GM12872 (cell line): ENCODE results near the gene HNRNPA0.

Experiments
- CTCF ChIP-seq: IDR thresholded peaks from 3 replicates; pipeline ENCODE4 v1.5.1; 2011; ENCODE audit warnings: low read depth, mild to moderate bottlenecking, low read length, moderate library complexity; ENCODE audit not compliant: insufficient read depth

The HNRNPA0 gene

GRCh38 chr5:137750436-137750835, 3.7 kb downstream of the HNRNPA0 start:
- no peak for TF ChIP-seq CTCF

GRCh38 chr5:137747848-137748247, 6.3 kb downstream of the HNRNPA0 start:
- TF ChIP-seq CTCF, result no peak

GRCh38 chr5:137743031-137743640, 11.0 kb downstream of the HNRNPA0 start:
- TF ChIP-seq CTCF, result peak; percentile 70

GRCh38 chr5:137741718-137742117, 12.4 kb downstream of the HNRNPA0 start:
- TF ChIP-seq CTCF, result no peak

- no peak for TF ChIP-seq CTCF
Measured at GRCh38 chr5:137739737-137740136, 14.4 kb downstream of the HNRNPA0 start.

GRCh38 chr5:137738947-137739346, 15.2 kb downstream of the HNRNPA0 start:
- TF ChIP-seq CTCF, result no peak

GRCh38 chr5:137737349-137738131, 16.6 kb downstream of the HNRNPA0 start:
- no peak for TF ChIP-seq CTCF
